SU-DHL-6 (cell line): ENCODE data around the gene ARHGAP8.

Experiments
- EZH2phosphoT487 ChIP-seq: fragments of 200-600 bp; sonication (generic), shearing (Covaris generic); conservative IDR thresholded peaks from 2 replicates; pipeline ENCODE4 v1.6.1; 2018; ENCODE audit warnings: mild to moderate bottlenecking, antibody characterized with exemption, low read length, moderate library complexity, mixed read lengths
- TF ChIP-seq, protein P1 (sequence below): fragments of 200-600 bp; sonication (generic); IDR thresholded peaks from one replicate; pipeline ENCODE4 v1.5.1; 2017; ENCODE audit warnings: antibody characterized with exemption, mild to moderate bottlenecking, low read length, moderate library complexity; ENCODE audit not compliant: insufficient read depth, poor library complexity, severe bottlenecking

DNA sequence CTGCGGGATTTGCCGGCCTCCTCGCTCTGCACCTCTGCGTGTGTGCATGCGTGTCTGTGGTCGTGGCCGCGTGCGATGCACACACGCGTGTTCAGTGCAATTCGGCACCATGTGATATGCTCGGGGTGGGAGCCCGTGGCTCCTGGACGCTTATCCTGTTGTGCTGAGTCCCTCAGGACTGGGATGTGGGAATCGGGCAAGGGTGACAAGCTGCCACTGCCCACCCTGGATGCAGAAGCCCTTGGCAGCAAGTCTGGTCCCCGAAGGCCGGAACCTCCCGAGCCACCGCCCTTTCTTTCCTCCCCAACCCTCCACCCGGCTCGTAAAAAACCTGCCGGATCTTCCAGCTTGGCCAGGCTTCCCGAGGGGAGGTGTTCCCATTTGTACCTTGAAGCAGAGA, 129.2 kb downstream of the ARHGAP8 start:
- TF ChIP-seq, protein P1, sequence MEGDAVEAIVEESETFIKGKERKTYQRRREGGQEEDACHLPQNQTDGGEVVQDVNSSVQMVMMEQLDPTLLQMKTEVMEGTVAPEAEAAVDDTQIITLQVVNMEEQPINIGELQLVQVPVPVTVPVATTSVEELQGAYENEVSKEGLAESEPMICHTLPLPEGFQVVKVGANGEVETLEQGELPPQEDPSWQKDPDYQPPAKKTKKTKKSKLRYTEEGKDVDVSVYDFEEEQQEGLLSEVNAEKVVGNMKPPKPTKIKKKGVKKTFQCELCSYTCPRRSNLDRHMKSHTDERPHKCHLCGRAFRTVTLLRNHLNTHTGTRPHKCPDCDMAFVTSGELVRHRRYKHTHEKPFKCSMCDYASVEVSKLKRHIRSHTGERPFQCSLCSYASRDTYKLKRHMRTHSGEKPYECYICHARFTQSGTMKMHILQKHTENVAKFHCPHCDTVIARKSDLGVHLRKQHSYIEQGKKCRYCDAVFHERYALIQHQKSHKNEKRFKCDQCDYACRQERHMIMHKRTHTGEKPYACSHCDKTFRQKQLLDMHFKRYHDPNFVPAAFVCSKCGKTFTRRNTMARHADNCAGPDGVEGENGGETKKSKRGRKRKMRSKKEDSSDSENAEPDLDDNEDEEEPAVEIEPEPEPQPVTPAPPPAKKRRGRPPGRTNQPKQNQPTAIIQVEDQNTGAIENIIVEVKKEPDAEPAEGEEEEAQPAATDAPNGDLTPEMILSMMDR: no peak
- no peak for TF ChIP-seq EZH2phosphoT487
